NCI-H187 (cell line): Measurements from ENCODE around the gene AAMP.

ENCODE experiments used
- DNase-seq, 2 experiments: peaks; one replicate each; lab custom pipeline; 2025; lab: John Stamatoyannopoulos, UW

AAMP gene

DNA sequence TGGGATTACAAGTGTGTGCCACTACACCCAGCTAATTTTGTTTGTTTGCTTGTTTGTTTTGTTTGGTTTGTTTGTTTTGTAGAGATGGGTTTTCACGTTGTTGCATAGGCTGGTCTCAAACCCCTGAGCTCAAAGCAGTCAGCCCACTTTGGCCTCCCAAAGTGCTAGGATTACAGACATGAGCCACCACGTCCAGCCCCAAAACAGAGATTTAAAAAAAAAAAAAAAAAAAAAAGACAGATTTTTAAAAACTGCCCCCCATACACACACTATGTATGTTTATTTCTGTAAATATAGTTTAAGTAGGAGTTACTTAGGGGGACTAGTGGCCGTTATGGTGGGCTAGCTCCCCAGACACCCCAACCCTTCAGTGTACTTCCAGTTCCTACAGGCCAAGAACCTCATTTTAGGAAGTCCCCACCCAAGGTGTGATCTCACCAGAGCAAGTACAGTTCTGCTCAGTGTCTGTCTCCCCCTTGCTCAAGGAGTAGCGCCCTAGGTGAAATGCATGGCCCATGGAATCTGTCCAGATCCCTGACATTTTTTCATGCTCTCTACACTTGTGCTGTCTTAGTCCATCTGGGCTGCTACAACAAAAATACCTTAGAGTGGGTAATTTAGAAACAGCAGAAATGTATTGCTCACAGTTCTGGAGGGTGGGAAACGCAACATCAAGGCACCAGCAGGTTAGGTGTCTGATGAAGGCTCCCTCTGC is 23.9 kb upstream of the AAMP start:
- no peak for DNase-seq

DNA sequence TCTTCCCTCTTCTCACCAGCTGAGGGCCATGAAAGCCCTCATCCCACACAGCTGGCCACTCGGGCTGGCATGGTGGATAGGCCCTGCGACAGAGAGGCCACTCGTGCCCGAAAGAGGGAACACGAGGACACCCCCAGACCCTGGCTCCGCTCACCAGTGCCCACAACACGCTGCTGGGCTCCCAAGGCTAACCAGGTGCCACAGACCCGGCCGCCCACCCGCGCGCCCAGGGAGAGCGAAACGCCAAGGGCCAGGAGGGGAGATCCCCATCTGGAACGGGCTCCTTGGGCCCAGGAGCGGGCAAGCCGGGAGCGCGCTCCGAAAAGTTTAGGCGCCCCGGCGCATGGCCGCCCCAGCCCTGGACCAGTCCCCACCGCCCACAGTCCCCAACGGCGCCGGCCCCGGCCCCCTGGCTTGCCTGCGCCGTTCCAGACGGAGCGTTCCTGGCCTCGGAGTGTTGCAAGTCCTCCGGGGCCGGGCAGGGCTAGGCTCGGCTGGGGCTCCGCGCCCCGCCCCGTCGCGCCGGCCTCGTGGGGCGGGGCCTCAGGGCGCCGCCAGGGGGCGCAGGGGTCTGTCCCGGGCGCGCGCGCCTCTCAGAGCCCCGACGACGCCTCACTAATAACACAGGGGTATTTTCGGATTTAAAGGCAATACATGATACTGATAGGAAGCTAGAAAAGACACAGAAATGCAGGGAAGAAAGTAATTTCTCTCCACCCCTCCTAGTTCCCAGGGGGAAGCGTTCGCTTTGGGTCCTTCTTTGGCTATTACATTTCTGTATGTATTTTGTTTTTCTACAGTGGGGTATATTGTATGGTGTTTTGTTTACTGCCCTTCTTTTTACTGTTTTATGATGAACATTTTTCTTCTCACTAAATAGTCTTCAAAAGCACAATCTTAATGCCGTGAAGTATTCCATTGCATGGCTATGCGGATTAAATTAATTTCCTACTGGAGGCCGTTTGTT is 22.4 kb upstream of the AAMP start, which contains the start of gene TMBIM1:
TSS of gene TMBIM1 (minus strand) at position 456 of the 967 bp plus-strand sequence. CDS start 10,362 bp downstream, outside the sequence.
- no peak for DNase-seq

DNA sequence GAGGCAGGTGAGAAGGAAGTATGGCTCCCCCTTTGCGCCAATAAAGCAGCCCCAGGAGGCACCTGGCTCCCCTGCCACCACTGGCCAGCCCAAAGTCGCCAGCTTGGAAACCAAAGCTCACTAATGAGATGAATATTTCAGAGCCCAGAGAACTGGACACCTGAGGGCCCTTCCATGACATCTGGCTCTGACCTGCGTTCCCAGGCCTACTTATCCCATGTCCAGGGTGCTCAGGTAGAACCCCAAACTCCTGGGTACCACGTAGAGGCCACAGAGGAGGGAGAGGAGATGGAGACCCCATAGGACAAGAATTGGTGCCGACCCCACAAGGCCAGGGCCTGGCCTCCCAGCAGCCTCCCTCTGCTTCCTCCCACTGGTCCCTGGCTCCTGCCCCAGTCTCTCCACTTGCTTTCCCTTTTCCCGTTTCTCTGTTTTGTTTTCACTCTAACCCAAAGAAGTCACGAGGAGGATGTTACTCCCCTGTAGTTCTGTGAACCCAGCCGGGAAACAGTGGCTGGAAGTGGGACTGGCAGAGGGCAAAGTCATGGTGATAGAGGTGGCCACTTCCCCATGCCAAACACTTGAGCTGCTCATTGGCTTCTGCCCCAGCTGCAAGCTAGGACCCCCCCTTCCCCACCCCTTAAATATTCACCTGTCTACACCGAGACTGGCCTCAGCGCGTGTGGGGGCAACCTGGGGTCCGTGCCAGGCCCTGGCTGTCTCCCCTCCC is 21.5 kb upstream of the AAMP start:
- DNase-seq: no peak

DNA sequence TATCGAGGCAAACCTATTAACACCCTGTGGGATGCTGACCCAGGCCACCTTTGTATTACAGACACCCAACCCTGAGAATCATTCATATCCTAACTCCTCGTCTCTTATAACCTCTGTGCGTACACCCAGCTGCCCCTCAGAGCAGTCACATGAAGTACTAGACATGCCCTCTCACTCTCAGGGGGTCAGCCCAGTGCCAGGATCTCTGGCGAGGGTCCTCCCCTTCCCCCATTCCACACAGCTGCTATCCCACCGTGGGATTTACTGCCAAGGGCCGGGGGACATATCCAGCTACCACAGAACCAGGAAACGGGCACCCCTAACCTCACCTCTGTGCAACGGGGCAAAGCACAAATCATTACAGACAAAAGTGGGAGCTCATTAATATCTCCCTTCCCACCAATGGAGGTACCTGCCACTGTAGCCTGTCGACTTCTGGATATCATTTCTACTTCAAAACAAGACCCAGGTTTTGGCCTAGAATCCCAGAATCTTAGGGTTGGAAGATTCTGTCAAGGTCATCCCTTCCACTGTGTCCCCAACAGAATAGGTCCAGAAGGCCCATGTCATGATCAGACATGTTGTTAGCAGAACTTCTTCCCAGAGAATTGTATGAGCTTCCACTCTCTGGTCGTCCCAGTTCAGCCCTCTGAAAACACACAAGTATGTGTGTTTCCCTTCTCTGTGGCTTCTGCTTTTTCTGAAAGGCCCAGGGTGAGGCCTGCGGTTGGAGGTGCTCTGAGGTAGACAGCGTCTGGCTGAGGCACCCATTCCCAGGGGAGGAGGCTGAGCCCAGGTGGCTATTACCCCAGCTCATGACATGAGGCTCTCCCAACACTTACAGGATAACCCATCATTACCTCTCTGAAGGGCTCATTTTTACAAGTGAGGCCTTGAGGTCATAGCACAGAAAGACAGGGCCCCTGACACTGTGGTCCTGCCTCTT is 20.7 kb upstream of the AAMP start:
- DNase-seq: no peak

DNA sequence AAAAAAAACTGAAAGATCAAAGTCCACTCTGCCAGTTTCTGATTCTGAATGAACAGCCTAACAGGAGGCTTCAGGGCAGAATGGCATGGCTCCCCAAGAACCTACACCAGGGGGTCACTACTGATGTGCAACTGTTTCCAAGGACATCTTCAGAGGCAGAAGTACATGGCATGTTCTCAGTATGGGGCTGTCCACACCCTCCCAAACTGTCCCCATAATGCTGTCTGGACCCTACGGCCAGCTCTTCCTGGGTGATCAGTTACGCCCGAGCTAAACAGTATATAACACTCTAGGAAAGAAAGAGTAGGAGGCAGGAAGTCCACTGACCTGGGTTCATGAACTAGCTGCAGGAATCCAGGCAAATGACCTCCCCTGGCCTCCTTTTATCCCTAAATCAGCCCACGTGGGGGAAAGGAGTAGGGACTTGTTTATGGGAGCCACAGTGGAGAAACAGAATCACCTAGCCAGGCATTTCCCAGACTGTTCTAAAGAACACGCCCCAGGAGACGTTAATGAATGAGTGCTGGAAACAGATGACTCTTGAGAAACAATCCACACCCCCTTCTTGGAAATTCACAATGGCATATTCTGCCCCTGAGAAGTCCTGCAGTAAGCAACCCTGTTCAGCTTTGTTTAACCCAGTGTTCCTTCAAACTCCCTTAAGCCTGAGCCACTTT is 19.8 kb upstream of the AAMP start:
- DNase-seq: no peak

DNA sequence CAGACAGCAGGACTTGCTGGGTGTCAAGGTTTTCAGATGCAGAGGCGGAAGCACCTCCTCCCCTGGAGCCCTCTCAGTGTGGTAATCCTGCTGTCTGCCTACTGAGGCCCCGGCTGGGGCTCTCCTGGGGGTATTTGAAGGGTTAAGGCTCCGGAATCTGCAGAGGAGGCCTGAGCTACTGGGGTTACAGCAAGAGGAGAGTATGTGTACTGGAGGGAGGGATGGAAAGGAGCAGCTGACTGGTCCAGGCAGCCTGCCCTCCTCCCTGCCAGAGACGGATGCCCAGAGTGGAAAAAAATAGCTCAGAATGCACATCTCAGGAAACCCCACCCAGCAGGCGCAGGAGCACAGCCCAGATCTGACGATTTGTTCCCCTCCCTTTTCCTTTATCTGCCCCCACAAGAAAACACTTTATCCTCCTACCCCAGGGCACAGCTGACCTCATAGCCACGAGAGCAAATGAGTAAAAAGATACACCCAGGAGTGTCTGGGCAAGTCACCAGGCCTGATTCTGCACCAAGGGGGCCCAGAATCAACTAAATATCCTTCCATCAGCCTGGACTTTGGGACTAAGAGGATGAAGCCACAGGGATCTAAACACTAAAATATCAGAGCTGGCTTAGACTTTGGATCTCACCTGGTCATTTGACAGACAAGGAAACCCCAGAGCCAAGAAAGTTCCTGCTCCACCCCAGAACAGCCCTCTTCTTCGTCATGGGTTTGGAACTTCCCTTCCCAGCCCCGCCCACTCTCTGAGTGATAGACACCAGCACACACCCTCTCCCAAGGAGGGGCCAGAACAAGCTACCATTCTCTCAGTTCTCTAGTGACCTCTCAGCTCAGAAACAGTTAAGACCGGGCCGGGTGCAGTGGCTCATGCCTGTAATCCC is 16.9 kb upstream of the AAMP start:
- no peak for DNase-seq

DNA sequence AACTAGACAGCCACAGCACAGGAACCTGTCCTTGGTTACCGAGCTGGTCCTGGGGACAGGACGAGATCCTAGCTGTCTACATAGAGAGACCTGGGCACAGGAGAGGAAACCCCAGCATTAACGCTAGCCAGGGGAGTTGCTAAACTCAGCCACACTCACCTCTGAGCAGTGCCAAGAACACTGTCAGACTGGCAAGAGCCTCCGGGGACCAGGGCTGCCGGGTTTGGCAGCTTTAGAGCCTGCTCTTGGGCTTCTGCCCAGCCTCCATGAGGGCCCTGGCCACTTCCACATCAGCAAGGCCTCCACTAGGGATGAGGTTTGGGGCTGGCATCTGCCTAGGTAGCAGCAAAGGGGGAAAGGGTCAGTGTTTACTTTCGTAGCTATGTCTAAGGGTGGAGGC is 15.7 kb upstream of the AAMP start:
- DNase-seq: no peak

DNA sequence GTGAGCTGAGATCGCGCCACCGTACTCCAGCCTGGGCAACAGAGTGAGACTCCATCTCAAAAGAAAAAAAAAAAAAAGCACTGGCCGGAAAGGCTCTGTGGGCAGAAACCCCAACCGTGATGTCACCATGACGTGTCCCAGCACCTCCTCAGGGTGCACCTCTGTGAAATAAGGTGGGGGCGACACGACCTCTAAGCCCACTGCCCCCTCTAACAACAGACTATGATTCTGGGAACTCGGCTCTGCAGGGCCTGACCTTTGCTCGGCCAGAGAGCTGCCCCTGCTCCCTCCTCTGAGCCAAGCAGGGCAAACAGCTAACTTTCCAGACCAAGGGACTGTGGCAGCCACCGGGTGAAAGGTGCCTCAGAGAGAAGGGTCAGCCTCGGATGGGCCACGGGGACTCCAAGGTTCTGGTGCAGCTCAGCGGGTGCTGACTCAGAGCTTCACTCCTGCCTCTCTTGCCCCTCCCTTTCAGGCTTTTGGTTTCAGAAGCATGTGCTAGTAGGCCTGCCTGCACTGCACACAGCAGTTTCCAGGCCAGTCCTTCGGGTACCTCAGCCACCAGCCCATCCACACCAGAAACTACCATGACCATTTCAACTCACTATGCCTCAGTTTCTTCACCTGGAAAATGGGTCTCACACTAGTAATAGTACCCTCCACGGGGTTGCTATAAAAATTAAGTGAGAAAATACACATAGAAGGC is 14.3 kb upstream of the AAMP start:
- DNase-seq: no peak

DNA sequence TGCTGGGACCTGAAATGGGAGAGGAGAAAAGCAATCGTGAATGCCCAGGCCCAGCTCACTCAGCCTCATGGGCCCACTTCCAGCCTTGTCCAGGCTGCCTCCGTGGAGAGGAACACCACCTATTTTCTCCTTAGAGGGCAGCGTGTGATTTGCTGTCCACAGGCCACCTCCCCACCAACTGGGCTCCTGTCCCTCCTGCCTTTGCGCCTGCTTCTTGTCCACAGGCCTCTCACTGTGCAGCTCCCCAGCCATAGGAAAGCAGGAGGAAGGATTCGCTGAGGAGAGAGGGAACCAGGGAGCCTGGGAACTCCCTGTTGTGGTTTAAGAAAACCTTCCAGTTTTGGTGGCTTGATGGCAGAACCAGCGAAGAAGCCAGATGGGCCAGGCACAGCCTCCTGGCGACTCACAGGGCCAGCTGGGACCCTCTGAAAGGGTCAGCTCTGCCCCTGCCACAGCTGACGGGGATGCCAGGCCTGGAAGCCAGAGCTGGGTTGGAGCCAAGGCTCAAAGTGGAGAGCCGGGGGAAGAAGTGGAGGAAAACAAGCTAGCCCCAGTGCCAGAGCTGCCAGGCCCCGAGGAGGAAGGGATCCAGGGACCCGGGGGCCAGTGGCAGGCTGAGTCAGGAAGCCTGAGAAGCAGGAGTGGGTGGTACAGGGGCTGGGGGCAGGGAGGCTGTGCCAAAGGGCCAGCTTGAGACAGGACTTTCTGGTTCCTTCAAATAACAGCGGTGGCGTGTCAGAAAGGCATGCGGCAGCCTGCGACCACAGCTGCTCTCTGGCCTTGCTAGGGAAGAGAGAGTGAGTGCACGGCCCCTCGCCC is 12.4 kb upstream of the AAMP start:
- no peak for DNase-seq

DNA sequence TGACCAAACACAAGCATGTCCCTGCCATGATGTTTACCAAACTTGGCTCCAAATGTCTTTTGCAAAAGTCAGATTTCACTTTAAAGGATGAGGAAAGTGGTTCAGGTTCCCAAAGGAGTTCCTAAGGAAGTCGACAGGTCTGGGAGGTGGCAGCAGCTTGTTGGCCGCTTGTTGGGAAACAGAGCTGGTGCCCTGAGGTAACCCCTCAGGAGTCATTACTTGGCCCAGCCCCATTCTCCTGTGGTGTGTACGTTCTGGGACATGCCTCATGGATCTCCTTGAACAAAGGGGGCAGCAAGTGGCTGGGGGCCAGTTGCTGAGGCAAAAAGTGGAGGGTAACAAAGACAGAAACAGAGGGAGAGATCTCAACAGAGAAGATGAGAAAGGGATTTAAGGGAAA is 11.5 kb upstream of the AAMP start:
- DNase-seq: no peak

DNA sequence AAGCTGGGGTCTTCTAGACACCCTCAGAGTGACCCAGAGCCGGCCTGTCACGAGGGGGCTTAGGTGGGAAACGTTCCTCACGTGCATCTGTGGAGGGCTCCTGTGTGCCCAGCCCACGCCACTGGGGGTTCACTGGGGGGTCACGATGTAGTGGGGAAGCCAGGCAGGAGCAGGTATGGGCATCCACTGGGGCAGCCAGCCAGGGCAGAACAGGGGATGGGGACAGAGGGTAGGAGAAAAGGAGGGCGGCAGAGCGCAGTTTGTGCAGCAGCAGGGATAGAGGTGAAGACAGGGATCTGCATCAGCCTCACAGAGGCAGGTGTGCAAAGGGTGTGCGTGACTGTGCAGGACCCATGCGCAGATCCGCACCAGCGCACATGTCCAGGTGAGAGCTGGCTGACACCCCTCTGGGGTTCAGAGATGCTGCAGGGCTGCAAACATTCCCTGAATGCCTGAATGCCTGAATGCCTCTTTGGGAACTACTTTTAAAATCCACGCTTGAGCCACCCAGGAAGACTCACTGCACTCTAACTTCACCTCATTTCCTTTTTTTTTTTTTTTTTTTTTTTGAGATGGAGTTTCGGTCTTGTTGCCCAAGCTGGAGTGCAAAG is 10.4 kb upstream of the AAMP start:
- no peak for DNase-seq

DNA sequence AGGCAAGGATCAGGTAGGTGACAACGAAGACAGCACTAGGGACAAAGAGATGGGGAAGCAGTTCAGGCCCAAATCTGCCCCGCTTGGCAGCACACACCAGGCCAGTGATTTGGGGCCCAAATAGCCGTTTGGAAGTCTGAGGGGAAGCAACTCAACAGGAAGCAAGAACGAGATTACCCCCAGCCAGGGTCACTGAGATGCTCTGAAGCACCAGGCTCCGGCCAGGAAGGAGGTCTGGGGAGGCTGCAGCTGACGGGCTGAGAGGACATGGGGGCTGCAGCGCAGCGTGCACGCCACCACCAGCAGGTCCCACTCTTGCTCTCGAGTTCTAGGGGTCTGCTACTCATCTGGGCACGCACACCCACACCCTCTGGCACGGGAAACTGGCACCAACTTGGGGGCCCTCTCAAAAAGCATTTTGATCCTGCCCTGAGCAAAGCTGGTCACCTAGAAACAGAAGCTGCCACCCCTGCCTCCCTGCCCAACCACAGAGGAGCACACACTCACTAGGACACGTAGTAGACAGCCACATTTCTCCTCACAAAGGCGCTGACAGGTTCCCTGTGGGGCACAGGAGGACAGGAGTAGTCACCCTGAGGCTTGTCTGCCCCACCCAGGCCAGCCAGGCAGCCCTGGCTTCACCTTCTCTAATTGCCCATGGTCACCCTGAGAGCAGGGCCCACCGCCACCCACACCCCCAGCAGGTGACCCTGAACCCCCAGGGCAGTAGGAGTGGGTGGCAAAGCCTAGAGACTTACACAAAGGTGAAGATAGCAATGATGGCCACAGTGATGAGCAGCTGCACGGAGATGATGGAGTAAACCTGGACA is 8.8 kb upstream of the AAMP start:
- DNase-seq: no peak

DNA sequence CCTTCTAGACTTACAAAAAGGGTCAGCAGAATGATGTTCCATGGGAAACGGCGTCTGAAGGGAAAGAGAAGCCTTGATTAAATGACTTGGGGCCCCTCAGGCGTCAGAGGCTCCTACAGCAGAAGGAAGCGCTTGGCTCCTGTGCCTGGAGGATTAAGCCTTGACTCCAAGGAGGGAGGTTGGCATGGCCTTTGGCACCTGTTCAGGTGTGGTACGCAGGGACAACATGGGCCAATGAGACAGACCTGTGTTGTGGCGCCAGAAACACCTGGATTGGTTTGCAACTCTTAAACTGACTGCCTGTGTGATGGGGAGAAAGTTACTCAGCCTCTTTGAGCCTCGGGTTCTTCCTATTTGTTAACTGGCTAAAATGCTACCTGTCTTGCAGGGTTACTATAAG is 8.0 kb upstream of the AAMP start:
- no peak for DNase-seq

DNA sequence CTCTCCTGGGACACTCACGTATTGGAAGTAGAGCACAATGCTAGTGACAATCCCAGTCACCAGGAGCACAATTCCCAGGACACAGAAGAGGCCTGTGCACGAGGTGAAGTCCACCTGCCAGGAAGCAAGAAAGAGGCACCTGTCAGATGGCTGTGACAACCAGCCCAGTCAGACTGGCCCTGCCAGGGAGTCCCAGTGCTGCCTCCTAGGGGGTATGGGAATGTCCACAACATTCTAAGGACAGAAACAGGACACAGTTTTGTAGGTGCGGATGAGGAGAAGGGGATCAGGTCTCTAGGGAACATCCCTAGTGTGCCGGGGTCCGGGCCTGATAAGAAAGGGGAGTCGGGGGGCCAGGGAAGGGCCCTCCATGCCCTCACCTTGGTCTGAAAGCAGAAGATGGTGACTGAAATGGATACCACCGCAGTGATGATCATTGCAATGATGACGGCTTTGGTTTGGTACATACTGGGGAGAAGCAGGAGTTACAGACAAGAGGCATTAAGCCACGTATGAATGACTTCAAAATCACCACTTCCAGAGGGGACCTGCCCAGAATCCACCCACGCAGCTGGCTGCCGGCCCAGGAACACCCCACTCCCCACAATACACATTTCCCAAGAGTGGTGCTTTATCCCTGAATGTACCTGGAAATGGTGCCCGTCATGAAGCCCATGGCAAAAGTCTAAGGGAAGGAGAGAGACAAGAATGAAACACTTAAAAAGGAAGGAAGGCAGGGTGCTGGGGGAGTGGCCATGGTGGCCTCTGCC is 7.2 kb upstream of the AAMP start:
- DNase-seq: no peak

DNA sequence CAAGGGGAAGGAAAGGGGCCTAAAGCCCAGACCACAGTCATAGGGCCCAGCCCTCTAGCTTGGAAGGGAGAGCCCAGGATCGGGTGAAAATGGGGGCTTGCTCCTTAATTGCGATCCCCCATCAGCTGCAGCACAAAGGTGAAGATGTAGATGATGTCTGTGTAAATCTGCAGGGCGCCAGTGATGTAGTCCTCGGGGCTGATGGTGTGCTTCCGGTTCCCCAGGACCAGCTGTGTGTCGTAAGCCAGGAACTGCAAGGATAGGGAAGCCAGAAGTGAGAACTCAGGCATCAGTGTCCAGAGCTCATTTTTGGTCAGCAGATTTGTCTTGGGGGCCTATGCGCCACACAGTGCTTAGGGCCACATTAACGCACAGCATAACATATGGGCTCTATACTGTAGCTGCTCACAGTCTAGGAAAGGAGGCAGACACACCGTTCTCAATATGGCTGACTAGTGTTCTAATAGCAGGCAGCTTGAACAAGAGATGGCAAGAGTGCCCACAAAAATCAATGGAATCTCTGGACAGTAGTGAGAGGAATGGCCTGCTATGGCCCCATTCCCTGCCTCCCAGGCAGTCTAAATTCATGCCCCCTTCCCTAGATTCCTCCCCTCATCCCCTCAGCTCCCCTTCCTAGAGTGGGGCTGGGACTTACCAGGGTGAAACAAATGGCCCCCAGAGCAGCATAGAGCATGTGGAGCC is 5.6 kb upstream of the AAMP start:
- no peak for DNase-seq
